HepG2 (cell line): ENCODE data around the gene STEAP1B. TPM values are rescaled to one million over a fixed set of nuclear protein-coding genes. Genes with fewer than 3 reads are reported as not detected.

Experiments
- ADNP ChIP-seq: sonication (generic); formaldehyde crosslinking; IDR thresholded peaks from 2 replicates; pipeline ENCODE4 v1.4.0; 2020; ENCODE audit warnings: missing genetic modification reagents
- ATF2 ChIP-seq: sonication (generic); formaldehyde crosslinking; IDR thresholded peaks from 2 replicates; pipeline ENCODE4 v1.4.0; 2020; ENCODE audit warnings: missing genetic modification reagents
- FOXK2 ChIP-seq: fragments of 450-650 bp; IDR thresholded peaks from 2 replicates; pipeline ENCODE4 v1.6.1; 2016
- HMGXB4 ChIP-seq, 2 experiments: sonication (generic) in 1 of 2; formaldehyde crosslinking in 1 of 2; IDR thresholded peaks; 2 replicates each; pipeline versions ENCODE4 v1.4.0 to v1.6.1; 2018 to 2020; ENCODE audit warnings: missing genetic modification reagents in 2 of 2, borderline replicate concordance in 1 of 2, low read depth in 1 of 2, mild to moderate bottlenecking in 1 of 2, missing biosample characterization in 1 of 2
- HNF4G ChIP-seq, 2 experiments: sonication (generic) in 1 of 2; formaldehyde crosslinking in 1 of 2; IDR thresholded peaks; 2 replicates each; pipeline versions ENCODE4 v1.4.0 to v1.6.1; 2011 to 2020; ENCODE audit warnings: borderline replicate concordance in 2 of 2, low read depth in 2 of 2, mild to moderate bottlenecking in 2 of 2, low read length in 1 of 2, missing genetic modification reagents in 1 of 2, moderate library complexity in 1 of 2
- KDM3A ChIP-seq: IDR thresholded peaks from 2 replicates; pipeline ENCODE4 v1.6.1; 2018; ENCODE audit warnings: low read depth, missing compliant biosample characterization
- KDM5A ChIP-seq: fragments of 200-600 bp; sonication (generic); IDR thresholded peaks from 2 replicates; pipeline ENCODE4 v1.7.0; 2018; ENCODE audit warnings: antibody characterized with exemption, mild to moderate bottlenecking, low read length, borderline replicate concordance
- KLF11 ChIP-seq: IDR thresholded peaks from 2 replicates; pipeline ENCODE4 v1.6.1; 2016; ENCODE audit warnings: missing compliant biosample characterization
- LCORL ChIP-seq, 2 experiments: fragments of 450-650 bp in 1 of 2; sonication (generic) in 1 of 2; formaldehyde crosslinking in 1 of 2; IDR thresholded peaks; 2 replicates each; pipeline versions ENCODE4 v1.5.0 to v1.6.1; 2017 to 2020; ENCODE audit warnings: antibody characterized with exemption in 1 of 2, missing genetic modification reagents in 1 of 2
- MEIS1 ChIP-seq: sonication (generic); formaldehyde crosslinking; IDR thresholded peaks from 2 replicates; pipeline ENCODE4 v1.9.0; 2021; ENCODE audit warnings: mild to moderate bottlenecking, missing genetic modification reagents, moderate library complexity, borderline replicate concordance
- MZF1 ChIP-seq: sonication (generic); formaldehyde crosslinking; IDR thresholded peaks from 2 replicates; pipeline ENCODE4 v1.8.1; 2023; ENCODE audit warnings: mild to moderate bottlenecking, missing genetic modification reagents, borderline replicate concordance
- PAWR ChIP-seq: sonication (generic); formaldehyde crosslinking; IDR thresholded peaks from 2 replicates; pipeline ENCODE4 v1.4.0; 2020; ENCODE audit warnings: missing genetic modification reagents, mild to moderate bottlenecking, borderline replicate concordance
- RFX3 ChIP-seq: IDR thresholded peaks from 2 replicates; pipeline ENCODE4 v1.6.1; 2016; ENCODE audit warnings: missing biosample characterization, missing genetic modification reagents
- YEATS2 ChIP-seq: sonication (generic); formaldehyde crosslinking; IDR thresholded peaks from 2 replicates; pipeline ENCODE4 v1.4.0; 2020; ENCODE audit warnings: missing genetic modification reagents, borderline replicate concordance
- ZBTB7A ChIP-seq: sonication (generic); formaldehyde crosslinking; IDR thresholded peaks from 2 replicates; pipeline ENCODE4 v1.8.0; 2022; ENCODE audit warnings: mild to moderate bottlenecking, missing genetic modification reagents
- ZHX1 ChIP-seq: sonication (generic); formaldehyde crosslinking; IDR thresholded peaks from 2 replicates; pipeline ENCODE4 v1.8.1; 2022; ENCODE audit warnings: low read depth, mild to moderate bottlenecking, missing genetic modification reagents
- ZNF275 ChIP-seq: sonication (generic); formaldehyde crosslinking; IDR thresholded peaks from 2 replicates; pipeline ENCODE4 v1.8.0; 2022; ENCODE audit warnings: missing genetic modification reagents, mild to moderate bottlenecking, inconsistent platforms, borderline replicate concordance
- ZNF362 ChIP-seq: sonication (generic); formaldehyde crosslinking; IDR thresholded peaks from 2 replicates; pipeline ENCODE4 v1.4.0; 2020; ENCODE audit warnings: missing genetic modification reagents, mild to moderate bottlenecking, borderline replicate concordance
- ZNF652 ChIP-seq: IDR thresholded peaks from 2 replicates; pipeline ENCODE4 v1.6.1; 2016; ENCODE audit warnings: low read depth, borderline replicate concordance
- polyA plus RNA-seq, 8 experiments: library from polyadenylated mRNA; depleted of rRNA in 3 of 8; stranded (reverse) in 7 of 8; unstranded in 1 of 8; fragments of >200 nt; fragmentation: Illumina TruSeq in 4 of 8; extraction: Trizol in 4 of 8; gene quantifications; 2 replicates each; pipeline versions ENCODE4 v1.2.1 to v1.2.3, GENCODE V29; 2011 to 2016; ENCODE audit warnings: low read depth in 4 of 8, missing spikeins in 1 of 8, mixed read lengths in 1 of 8; ENCODE audit not compliant: insufficient read depth in 1 of 8
- total RNA-seq, 5 experiments: library from RNA; depleted of rRNA; stranded (reverse); fragments of >200 nt; fragmentation: Illumina TruSeq; extraction: Trizol; gene quantifications; 2 replicates each; pipeline ENCODE4 v1.2.3, GENCODE V29; 2016; ENCODE audit warnings: low read depth in 1 of 5

Gene STEAP1B
- total and polyA plus RNA-seq, 2 of the 13 experiments (the other 11 are each of a cell fraction or from before 2014, with no cell fraction given) = not detected

GRCh38 chr7:22442187-22442881 is 57.7 kb downstream of the STEAP1B start (continued):
- TF ChIP-seq ATF2 (peak; percentile 78; the same call in 1 of the 2 replicates), LCORL (IDR thresholded peaks at IDR 0.05) (0 out of 2 replicates have a peak, but pooled peaks have one; percentile 41), LCORL (CRISPR knock-in tag; IDR thresholded peaks at IDR 0.05) (peak; percentile 98), ADNP (CRISPR knock-in tag) (no peak), FOXK2 (peak; percentile 73), KLF11 (CRISPR knock-in tag) (no peak), YEATS2 (CRISPR knock-in tag) (peak; percentile 76; the same call in 1 of the 2 replicates), ZBTB7A (CRISPR knock-in tag) (no peak), HMGXB4 (CRISPR knock-in tag; IDR thresholded peaks at IDR 0.05; ENCODE audit: borderline replicate concordance in 1 of 2, low read depth in 1 of 2) (peak in 1 of 2 experiments; percentile 81; a peak in 2 of 4 replicates), ZNF275 (CRISPR knock-in tag) (no peak), MZF1 (CRISPR knock-in tag) (no peak), HNF4G (IDR thresholded peaks at IDR 0.05; ENCODE audit: borderline replicate concordance, low read depth, low read length) (peak; percentile 29; the same call in 1 of the 2 replicates), HNF4G (CRISPR knock-in tag; IDR thresholded peaks at IDR 0.05; ENCODE audit: borderline replicate concordance, low read depth) (peak; percentile 79; the same call in 1 of the 2 replicates), ZNF362 (CRISPR knock-in tag) (no peak), MEIS1 (CRISPR knock-in tag) (0 out of 2 replicates have a peak, but pooled peaks have one; percentile 59), KDM3A (peak; percentile 86), RFX3 (CRISPR knock-in tag) (no peak; the same call in 1 of the 2 replicates), KDM5A (no peak), PAWR (no peak), ZNF652 (CRISPR knock-in tag) (0 out of 2 replicates have a peak, but pooled peaks have one; percentile 28), ZHX1 (0 out of 2 replicates have a peak, but pooled peaks have one; percentile 21)
